ENCODE measurements around the gene SLFN12L.

GRCh38 chr17:35438433-35438832, 99.0 kb downstream of the SLFN12L start:
- TF ChIP-seq CTCF (IDR thresholded peaks at IDR 0.05) = no peak
- TF ChIP-seq POLR2A (IDR thresholded peaks at IDR 0.05) = no peak
